ENCODE data around the gene ATG13.

- no peak for TF ChIP-seq CTCF (IDR thresholded peaks at IDR 0.05)
- no peak for TF ChIP-seq POLR2A (IDR thresholded peaks at IDR 0.05)
- no peak for TF ChIP-seq POLR2AphosphoS5 (IDR thresholded peaks at IDR 0.05)
These were observed 39.8 kb downstream of the ATG13 start for GRCh38 chr11:46657186-46657585.
